ENCODE measurements around the gene CADPS2. TPM values are rescaled to one million over a fixed set of nuclear protein-coding genes. Genes with fewer than 3 reads are reported as not detected.

CADPS2 gene
- total and polyA plus RNA-seq, 4 donors = 16.0 to 76.7 (median 27.7) TPM

DNA sequence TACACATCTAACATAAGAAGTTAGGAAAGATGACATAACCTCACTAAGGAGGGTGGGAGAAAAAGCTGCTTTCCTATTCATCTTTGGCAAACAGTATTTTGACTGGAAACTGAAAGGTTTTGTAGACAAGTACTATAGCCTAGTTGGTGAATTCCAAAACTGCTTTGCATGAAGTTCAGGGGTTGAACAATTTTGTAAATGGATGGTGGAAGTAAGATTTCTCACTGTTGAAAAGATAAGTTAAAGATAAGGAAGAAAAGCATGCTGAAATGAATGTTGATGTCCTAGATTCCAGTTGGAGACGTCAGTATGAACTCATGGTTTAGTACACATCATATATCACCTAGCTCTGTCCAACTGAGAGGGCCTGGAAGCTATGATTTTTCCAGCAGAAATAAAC is 422.6 kb downstream of the CADPS2 start:
- 48 to 72% methylated on average over 1 of the region's 1 CpG for WGBS, 2 donors
- TF ChIP-seq, protein P1, sequence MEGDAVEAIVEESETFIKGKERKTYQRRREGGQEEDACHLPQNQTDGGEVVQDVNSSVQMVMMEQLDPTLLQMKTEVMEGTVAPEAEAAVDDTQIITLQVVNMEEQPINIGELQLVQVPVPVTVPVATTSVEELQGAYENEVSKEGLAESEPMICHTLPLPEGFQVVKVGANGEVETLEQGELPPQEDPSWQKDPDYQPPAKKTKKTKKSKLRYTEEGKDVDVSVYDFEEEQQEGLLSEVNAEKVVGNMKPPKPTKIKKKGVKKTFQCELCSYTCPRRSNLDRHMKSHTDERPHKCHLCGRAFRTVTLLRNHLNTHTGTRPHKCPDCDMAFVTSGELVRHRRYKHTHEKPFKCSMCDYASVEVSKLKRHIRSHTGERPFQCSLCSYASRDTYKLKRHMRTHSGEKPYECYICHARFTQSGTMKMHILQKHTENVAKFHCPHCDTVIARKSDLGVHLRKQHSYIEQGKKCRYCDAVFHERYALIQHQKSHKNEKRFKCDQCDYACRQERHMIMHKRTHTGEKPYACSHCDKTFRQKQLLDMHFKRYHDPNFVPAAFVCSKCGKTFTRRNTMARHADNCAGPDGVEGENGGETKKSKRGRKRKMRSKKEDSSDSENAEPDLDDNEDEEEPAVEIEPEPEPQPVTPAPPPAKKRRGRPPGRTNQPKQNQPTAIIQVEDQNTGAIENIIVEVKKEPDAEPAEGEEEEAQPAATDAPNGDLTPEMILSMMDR (IDR thresholded peaks at IDR 0.05; ENCODE audit: control extremely low read depth, extremely low read depth) = no peak

DNA sequence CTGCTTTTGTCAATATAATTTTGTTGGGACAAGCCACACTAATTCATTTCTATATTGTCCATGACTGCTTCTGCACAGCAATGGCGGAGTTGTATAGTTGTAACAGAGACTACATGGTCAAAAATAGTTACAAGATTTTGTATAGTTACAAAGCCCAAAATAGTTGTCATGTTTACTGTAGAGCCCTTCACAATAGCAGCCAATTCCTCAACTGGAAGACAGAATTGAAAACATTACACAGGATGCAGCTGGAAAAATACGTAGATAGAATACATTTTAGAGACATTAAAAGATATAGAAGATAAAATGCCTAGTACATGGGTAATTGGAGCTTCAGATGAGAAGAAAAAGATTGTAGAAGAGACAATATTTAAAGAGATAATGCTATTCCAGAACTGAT is 425.3 kb downstream of the CADPS2 start:
- Histone ChIP-seq H3K9me3 (ENCODE audit: control insufficient read depth in 4 of 4, insufficient read depth in 3 of 4, low read length in 3 of 4) (no peaks in the 10 kb centered on the region), H3K36me3 (ENCODE audit: control insufficient read depth in 4 of 4, insufficient read depth in 4 of 4, low read length in 4 of 4) (peaks cover 0 to 3% (median under 1%) of the 10 kb centered on the region in 4 donors), H3K4me1 (ENCODE audit: control insufficient read depth in 5 of 5, insufficient read depth in 5 of 5, low read length in 5 of 5) (no peaks in the 10 kb centered on the region), H3K27me3 (ENCODE audit: control insufficient read depth in 3 of 3, insufficient read depth in 3 of 3, low read length in 2 of 3) (no peaks in the 10 kb centered on the region), H3K9ac (ENCODE audit: insufficient read depth in 1 of 2, low read length in 2 of 2) (no peak overlapping the region), H3K4me3 (no peak overlapping the region), H3K27ac (ENCODE audit: low read depth in 1 of 2, low read length in 1 of 2) (no peak overlapping the region)
- 60 to 70% methylated on average over 2 of the region's 2 CpGs for whole genome bisulfite sequencing, 2 donors
- DNase-seq (peak in 1 of 3 donors; percentile 15), ATAC-seq (ENCODE audit: insufficient read depth, low FRiP score) (no peak)
- TF ChIP-seq, protein P1 (IDR thresholded peaks at IDR 0.05; ENCODE audit: control extremely low read depth, extremely low read depth) = no peak

More for the DNA sequence above, 422.6 kb downstream of the CADPS2 start:
- DNase-seq (no peak), ATAC-seq (ENCODE audit: insufficient read depth, low FRiP score) (no peak)
- Histone ChIP-seq H3K27me3 (ENCODE audit: control insufficient read depth in 3 of 3, insufficient read depth in 3 of 3, low read length in 2 of 3) (no peaks in the 10 kb centered on the region), H3K9ac (ENCODE audit: insufficient read depth in 1 of 2, low read length in 2 of 2) (no peak overlapping the region), H3K4me1 (ENCODE audit: control insufficient read depth in 5 of 5, insufficient read depth in 5 of 5, low read length in 5 of 5) (no peaks in the 10 kb centered on the region), H3K9me3 (ENCODE audit: control insufficient read depth in 4 of 4, insufficient read depth in 3 of 4, low read length in 3 of 4) (no peaks in the 10 kb centered on the region), H3K4me3 (no peak overlapping the region), H3K36me3 (ENCODE audit: control insufficient read depth in 4 of 4, insufficient read depth in 4 of 4, low read length in 4 of 4) (peaks cover 0 to 3% (median 2%) of the 10 kb centered on the region in 4 donors), H3K27ac (ENCODE audit: low read depth in 1 of 2, low read length in 1 of 2) (no peak overlapping the region)

DNA sequence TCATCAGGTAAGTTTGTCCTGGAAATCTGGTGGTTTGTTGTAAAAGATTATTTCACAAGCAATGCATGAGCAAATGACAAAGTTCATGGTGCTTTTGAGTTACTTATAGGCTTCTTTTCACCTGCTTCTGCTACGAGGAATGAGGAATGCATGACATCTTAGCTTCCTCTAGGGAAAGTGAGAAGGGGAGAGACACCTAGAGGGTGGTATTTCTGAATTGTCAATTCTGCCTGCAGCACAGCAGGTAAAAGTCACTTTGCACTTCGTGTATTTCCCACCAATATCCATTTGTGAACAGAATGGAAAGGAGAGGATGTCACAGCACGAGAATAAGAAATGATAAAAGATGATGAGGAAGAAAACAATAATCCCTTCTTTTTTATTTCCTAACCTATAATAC is 428.3 kb downstream of the CADPS2 start:
- DNase-seq (no peak), ATAC-seq (ENCODE audit: insufficient read depth, low FRiP score) (no peak)
- Histone ChIP-seq H3K4me3 (no peak overlapping the region), H3K27me3 (ENCODE audit: control insufficient read depth in 3 of 3, insufficient read depth in 3 of 3, low read length in 2 of 3) (no peaks in the 10 kb centered on the region), H3K27ac (ENCODE audit: low read depth in 1 of 2, low read length in 1 of 2) (no peak overlapping the region), H3K9me3 (ENCODE audit: control insufficient read depth in 4 of 4, insufficient read depth in 3 of 4, low read length in 3 of 4) (no peaks in the 10 kb centered on the region), H3K4me1 (ENCODE audit: control insufficient read depth in 5 of 5, insufficient read depth in 5 of 5, low read length in 5 of 5) (no peaks in the 10 kb centered on the region), H3K9ac (ENCODE audit: insufficient read depth in 1 of 2, low read length in 2 of 2) (no peak overlapping the region), H3K36me3 (ENCODE audit: control insufficient read depth in 4 of 4, insufficient read depth in 4 of 4, low read length in 4 of 4) (peaks cover 0 to 1% (median 0%) of the 10 kb centered on the region in 4 donors)
- TF ChIP-seq, protein P1 (IDR thresholded peaks at IDR 0.05; ENCODE audit: control extremely low read depth, extremely low read depth) = no peak
- WGBS, 2 donors = 50 to 75% methylated on average over 3 of the region's 3 CpGs

DNA sequence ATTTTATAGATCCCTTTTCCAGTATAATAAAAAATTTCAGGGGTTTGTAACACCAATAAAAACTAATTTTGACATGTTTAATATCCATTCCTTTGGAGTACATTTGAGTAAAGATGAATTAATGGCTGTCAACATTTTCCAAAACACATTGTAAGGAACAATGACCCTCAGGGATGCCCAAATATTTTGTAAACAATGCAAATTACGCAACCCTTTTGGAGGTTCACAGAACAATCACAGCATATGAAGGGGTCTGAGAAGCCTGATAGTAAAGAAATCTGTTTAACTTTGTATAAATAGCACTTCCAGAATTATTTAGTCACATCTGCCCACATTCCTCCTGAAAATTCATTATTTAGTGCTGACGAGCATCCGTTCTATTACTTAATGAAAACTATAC is 428.9 kb downstream of the CADPS2 start:
- H3K36me3 ChIP-seq (ENCODE audit: control insufficient read depth in 4 of 4, insufficient read depth in 4 of 4, low read length in 4 of 4) = peaks cover 0 to 1% (median 0%) of the 10 kb centered on the region in 4 donors
- ATAC-seq (ENCODE audit: insufficient read depth, low FRiP score) (no peak), DNase-seq (no peak)
- H3K4me1 ChIP-seq (ENCODE audit: control insufficient read depth in 5 of 5, insufficient read depth in 5 of 5, low read length in 5 of 5) = no peaks in the 10 kb centered on the region
- TF ChIP-seq, protein P1 (IDR thresholded peaks at IDR 0.05; ENCODE audit: control extremely low read depth, extremely low read depth) = no peak
- no peaks in the 10 kb centered on the region for H3K9me3 ChIP-seq (ENCODE audit: control insufficient read depth in 4 of 4, insufficient read depth in 3 of 4, low read length in 3 of 4)
- H3K27ac ChIP-seq (ENCODE audit: low read depth in 1 of 2, low read length in 1 of 2) = no peak overlapping the region
- no peaks in the 10 kb centered on the region for H3K27me3 ChIP-seq (ENCODE audit: control insufficient read depth in 3 of 3, insufficient read depth in 3 of 3, low read length in 2 of 3)
- H3K9ac ChIP-seq (ENCODE audit: insufficient read depth in 1 of 2, low read length in 2 of 2) = no peak overlapping the region
- WGBS, 2 donors = 83 to 92% methylated on average over 3 of the region's 3 CpGs
- H3K4me3 ChIP-seq = no peak overlapping the region

All from lung (tissue), 12 donors.